ENCODE results near the gene SIGLEC11. TPM values are rescaled to one million over a fixed set of nuclear protein-coding genes. Genes with fewer than 3 reads are reported as not detected.

Gene SIGLEC11
- total and polyA plus RNA-seq, 2 donors from 2014 or later, result 1.2 to 1.5 TPM

- DNase-seq, result peak; percentile 92 to 99 (median 98)
- peak; percentile 18 for TF ChIP-seq CTCF (IDR thresholded peaks at IDR 0.05; ENCODE audit: borderline replicate concordance, extremely low read depth, insufficient read depth)
- no peak overlapping the region for H3K9ac ChIP-seq (ENCODE audit: low read length in 3 of 3)
- no peak overlapping the region for H3K27ac ChIP-seq (ENCODE audit: low read depth in 2 of 2, low read length in 2 of 2)
- FAIRE-seq, result no peak
- no peaks in the 10 kb centered on the region for H3K9me3 ChIP-seq (ENCODE audit: control insufficient read depth in 2 of 3, insufficient read depth in 1 of 3, low read length in 3 of 3)
- intact Hi-C loops (cut with DNase I), result loop anchor here (5.0 kb wide), 1 partner anchor 50 kb away; no protein-coding TSS in a partner anchor
- no peaks in the 10 kb centered on the region for H3K27me3 ChIP-seq (ENCODE audit: control insufficient read depth, insufficient read depth, low read length)
- H3K4me3 ChIP-seq (ENCODE audit: low read length in 3 of 3), result no peak overlapping the region
- H3K4me1 ChIP-seq (ENCODE audit: control insufficient read depth in 2 of 3, insufficient read depth in 2 of 3, low read depth in 1 of 3, low read length in 3 of 3), result no peaks in the 10 kb centered on the region
- peaks cover 2 to 36% (median 30%) of the 10 kb centered on the region in 3 donors for H3K36me3 ChIP-seq (ENCODE audit: control insufficient read depth in 2 of 3, insufficient read depth in 3 of 3, low read length in 3 of 3)
Measured at GRCh38 chr19:49987159-49987698, 26.3 kb upstream of the SIGLEC11 start.

- Histone ChIP-seq H3K27ac (ENCODE audit: low read depth in 2 of 2, low read length in 2 of 2) (no peak overlapping the region), H3K4me1 (ENCODE audit: control insufficient read depth in 2 of 3, insufficient read depth in 2 of 3, low read depth in 1 of 3, low read length in 3 of 3) (no peaks in the 10 kb centered on the region), H3K9me3 (ENCODE audit: control insufficient read depth in 2 of 3, insufficient read depth in 1 of 3, low read length in 3 of 3) (no peaks in the 10 kb centered on the region), H3K27me3 (ENCODE audit: control insufficient read depth, insufficient read depth, low read length) (no peaks in the 10 kb centered on the region), H3K36me3 (ENCODE audit: control insufficient read depth in 2 of 3, insufficient read depth in 3 of 3, low read length in 3 of 3) (peaks cover 2 to 32% (median 32%) of the 10 kb centered on the region in 3 donors), H3K4me3 (ENCODE audit: low read length in 3 of 3) (no peak overlapping the region), H3K9ac (ENCODE audit: low read length in 3 of 3) (no peak overlapping the region)
- FAIRE-seq (no peak), DNase-seq (no peak)
- no peak for TF ChIP-seq CTCF (IDR thresholded peaks at IDR 0.05; ENCODE audit: borderline replicate concordance, extremely low read depth, insufficient read depth)
- intact Hi-C loops (cut with DNase I), result loop anchor here (5.0 kb wide), 1 partner anchor 49 kb away; no protein-coding TSS in a partner anchor
Measured at GRCh38 chr19:49986354-49986753, 25.4 kb upstream of the SIGLEC11 start.

- intact Hi-C loops (cut with DNase I), result loop anchor here (5.0 kb wide), 1 partner anchor 49 kb away; no protein-coding TSS in a partner anchor
- TF ChIP-seq CTCF (IDR thresholded peaks at IDR 0.05; ENCODE audit: borderline replicate concordance, extremely low read depth, insufficient read depth), result no peak
- DNase-seq (no peak), FAIRE-seq (no peak)
- Histone ChIP-seq H3K4me3 (ENCODE audit: low read length in 3 of 3) (no peak overlapping the region), H3K27ac (ENCODE audit: low read depth in 2 of 2, low read length in 2 of 2) (no peak overlapping the region), H3K9ac (ENCODE audit: low read length in 3 of 3) (no peak overlapping the region), H3K27me3 (ENCODE audit: control insufficient read depth, insufficient read depth, low read length) (no peaks in the 10 kb centered on the region), H3K36me3 (ENCODE audit: control insufficient read depth in 2 of 3, insufficient read depth in 3 of 3, low read length in 3 of 3) (peaks cover 0 to 29% (median 27%) of the 10 kb centered on the region in 3 donors), H3K4me1 (ENCODE audit: control insufficient read depth in 2 of 3, insufficient read depth in 2 of 3, low read depth in 1 of 3, low read length in 3 of 3) (no peaks in the 10 kb centered on the region), H3K9me3 (ENCODE audit: control insufficient read depth in 2 of 3, insufficient read depth in 1 of 3, low read length in 3 of 3) (no peaks in the 10 kb centered on the region)
Measured at GRCh38 chr19:49985871-49986270, 24.9 kb upstream of the SIGLEC11 start.
